Natural killer cell (primary cell): Measurements from ENCODE around the gene CSRP2. TPM values are rescaled to one million over a fixed set of nuclear protein-coding genes. Genes with fewer than 3 reads are reported as not detected.

Experiments
- ATAC-seq, 3 donors: fragments of 150-1000 bp in 2 of 3; fragments of 200-7000 bp in 1 of 3; cut with Tn5 transposase; 1 replicate in 1 of 3; 2 replicates in 2 of 3; pipeline ENCODE4 v1.10.0; 2021; ENCODE audit warnings: mild to moderate bottlenecking in 2 of 3, moderate library complexity in 2 of 3
- DNase-seq, 2 donors: peaks; one replicate each; pipeline versions ENCODE4 v3.0.0 to v3.0.0-alpha.2; 2013 to 2021; ENCODE audit warnings: mixed read lengths in 1 of 2
- H3K27ac ChIP-seq: one replicate; pipeline ENCODE4 v1.5.1; 2013; ENCODE audit warnings: mild to moderate bottlenecking, low read length
- H3K27me3 ChIP-seq: one replicate; pipeline ENCODE4 v1.6.1; 2013; ENCODE audit warnings: low read length; ENCODE audit not compliant: control insufficient read depth, insufficient read depth
- H3K36me3 ChIP-seq: one replicate; pipeline ENCODE4 v1.6.1; 2013; ENCODE audit warnings: low read length; ENCODE audit not compliant: control insufficient read depth, insufficient read depth
- H3K4me1 ChIP-seq: one replicate; pipeline ENCODE4 v1.6.1; 2013; ENCODE audit warnings: low read length; ENCODE audit not compliant: control insufficient read depth, insufficient read depth
- H3K4me3 ChIP-seq: one replicate; pipeline ENCODE4 v1.5.1; 2013; ENCODE audit warnings: low read length
- H3K9me3 ChIP-seq: one replicate; pipeline ENCODE4 v1.6.1; 2013; ENCODE audit warnings: low read length; ENCODE audit not compliant: control insufficient read depth, insufficient read depth
- H3K27ac Mint-ChIP-seq, 2 donors: one replicate each; pipeline ENCODE4 v1.8.0; 2022; ENCODE audit warnings: mild to moderate bottlenecking in 2 of 2, mixed read lengths in 2 of 2, moderate library complexity in 1 of 2
- H3K27me3 Mint-ChIP-seq, 2 donors: one replicate each; pipeline ENCODE4 v1.8.0; 2022; ENCODE audit warnings: low read depth in 2 of 2, mixed read lengths in 2 of 2
- H3K36me3 Mint-ChIP-seq: one replicate; pipeline ENCODE4 v1.8.0; 2022; ENCODE audit warnings: mixed read lengths
- H3K4me1 Mint-ChIP-seq, 2 donors: one replicate each; pipeline ENCODE4 v1.8.0; 2022; ENCODE audit warnings: mixed read lengths in 2 of 2
- H3K4me3 Mint-ChIP-seq: one replicate; pipeline ENCODE4 v1.8.0; 2022; ENCODE audit warnings: mild to moderate bottlenecking, moderate library complexity, mixed read lengths
- H3K9me3 Mint-ChIP-seq, 2 donors: one replicate each; pipeline ENCODE4 v1.8.0; 2022; ENCODE audit warnings: mixed read lengths in 2 of 2
- WGBS: methylation state at CpG from one replicate; pipeline ENCODE4 v1.1.7; 2013; ENCODE audit warnings: missing lambda C conversion rate; ENCODE audit not compliant: insufficient coverage; 5-methylcytosine and 5-hydroxymethylcytosine counted together
- intact Hi-C: fragments of 100-400 bp; cut with micrococcal nuclease; formaldehyde crosslinking; loops from one replicate; pipeline ENCODE4 v1.14.2; 2022
- total RNA-seq, 4 donors: library from RNA; stranded (reverse); fragments of 120-200 nt in 1 of 4; gene quantifications; one replicate each; pipeline versions ENCODE4 v1.2.3 to v1.2.4, GENCODE V29; 2013 to 2022
- TF ChIP-seq, protein P1 (sequence below): fragments of 200-600 bp; IDR thresholded peaks from one replicate; pipeline ENCODE4 v1.8.0; 2022; ENCODE audit warnings: antibody characterized with exemption

Gene CSRP2
- total RNA-seq, 3 donors from 2014 or later (not counting 1 experiment from before 2014, with no cell fraction given), result 0.08 TPM; not detected in 2

- Histone ChIP-seq H3K27me3 (no peaks in the 10 kb centered on the region), H3K4me3 (no peak overlapping the region), H3K27ac (no peak overlapping the region), H3K4me1 (no peaks in the 10 kb centered on the region), H3K36me3 (peaks cover 19% of the 10 kb centered on the region), H3K9me3 (no peaks in the 10 kb centered on the region)
- no peaks in the 10 kb centered on the region for H3K4me1 Mint-ChIP-seq
- TF ChIP-seq, protein P1, sequence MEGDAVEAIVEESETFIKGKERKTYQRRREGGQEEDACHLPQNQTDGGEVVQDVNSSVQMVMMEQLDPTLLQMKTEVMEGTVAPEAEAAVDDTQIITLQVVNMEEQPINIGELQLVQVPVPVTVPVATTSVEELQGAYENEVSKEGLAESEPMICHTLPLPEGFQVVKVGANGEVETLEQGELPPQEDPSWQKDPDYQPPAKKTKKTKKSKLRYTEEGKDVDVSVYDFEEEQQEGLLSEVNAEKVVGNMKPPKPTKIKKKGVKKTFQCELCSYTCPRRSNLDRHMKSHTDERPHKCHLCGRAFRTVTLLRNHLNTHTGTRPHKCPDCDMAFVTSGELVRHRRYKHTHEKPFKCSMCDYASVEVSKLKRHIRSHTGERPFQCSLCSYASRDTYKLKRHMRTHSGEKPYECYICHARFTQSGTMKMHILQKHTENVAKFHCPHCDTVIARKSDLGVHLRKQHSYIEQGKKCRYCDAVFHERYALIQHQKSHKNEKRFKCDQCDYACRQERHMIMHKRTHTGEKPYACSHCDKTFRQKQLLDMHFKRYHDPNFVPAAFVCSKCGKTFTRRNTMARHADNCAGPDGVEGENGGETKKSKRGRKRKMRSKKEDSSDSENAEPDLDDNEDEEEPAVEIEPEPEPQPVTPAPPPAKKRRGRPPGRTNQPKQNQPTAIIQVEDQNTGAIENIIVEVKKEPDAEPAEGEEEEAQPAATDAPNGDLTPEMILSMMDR, result no peak
- intact Hi-C loops, result no loop called here
- no peaks in the 10 kb centered on the region for H3K9me3 Mint-ChIP-seq
- ATAC-seq (no peak), DNase-seq (peak in 1 of 2 donors; percentile 3)
- H3K4me3 Mint-ChIP-seq, result no peak overlapping the region
- H3K27ac Mint-ChIP-seq, result no peak overlapping the region
- H3K36me3 Mint-ChIP-seq, result no peaks in the 10 kb centered on the region
- 88% methylated on average over 2 of the region's 2 CpGs for WGBS
- H3K27me3 Mint-ChIP-seq, result no peaks in the 10 kb centered on the region
Measured at GRCh38 chr12:76820888-76821482, 57.8 kb downstream of the CSRP2 start.

DNA sequence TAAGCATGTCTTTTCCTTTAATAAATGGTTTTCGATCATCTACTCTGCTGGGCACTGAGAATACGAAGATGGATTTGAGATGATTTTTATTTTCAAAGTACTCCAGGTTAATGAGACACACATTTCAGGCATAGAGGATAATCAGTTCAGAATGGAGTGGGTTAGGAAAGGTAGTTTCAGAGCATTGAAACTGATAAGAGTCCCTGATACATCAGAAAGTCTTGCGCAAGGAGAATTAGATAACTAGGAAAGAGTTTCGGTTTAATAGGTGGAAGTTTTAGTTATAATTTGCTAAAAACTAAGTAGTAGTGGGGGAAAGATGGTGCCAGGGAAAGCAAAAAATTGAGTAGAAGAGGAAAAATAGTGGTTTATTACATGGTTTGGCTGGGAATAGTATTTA, 64.8 kb downstream of the CSRP2 start:
- no peaks in the 10 kb centered on the region for H3K4me1 ChIP-seq
- DNase-seq, result no peak
- Mint-ChIP-seq H3K4me1 (peaks cover 5 to 6% of the 10 kb centered on the region in 2 donors), H3K4me3 (no peak overlapping the region), H3K27ac (no peak overlapping the region), H3K9me3 (no peaks in the 10 kb centered on the region), H3K36me3 (no peaks in the 10 kb centered on the region), H3K27me3 (no peaks in the 10 kb centered on the region)
- peaks cover 38% of the 10 kb centered on the region for H3K36me3 ChIP-seq
- TF ChIP-seq, protein P1, result no peak
- 96% methylated on average over 4 of the region's 4 CpGs for WGBS
- ATAC-seq, result no peak
- intact Hi-C loops, result no loop called here
- H3K27ac ChIP-seq, result no peak overlapping the region
- H3K4me3 ChIP-seq, result no peak overlapping the region
- H3K27me3 ChIP-seq, result no peaks in the 10 kb centered on the region
- H3K9me3 ChIP-seq, result no peaks in the 10 kb centered on the region

GRCh38 chr12:76813265-76813664, 65.6 kb downstream of the CSRP2 start:
- no peaks in the 10 kb centered on the region for H3K9me3 Mint-ChIP-seq
- Histone ChIP-seq H3K4me3 (no peak overlapping the region), H3K27ac (no peak overlapping the region), H3K27me3 (no peaks in the 10 kb centered on the region), H3K9me3 (no peaks in the 10 kb centered on the region), H3K4me1 (no peaks in the 10 kb centered on the region), H3K36me3 (peaks cover 38% of the 10 kb centered on the region)
- DNase-seq (no peak), ATAC-seq (no peak)
- no peaks in the 10 kb centered on the region for H3K36me3 Mint-ChIP-seq
- H3K27me3 Mint-ChIP-seq, result no peaks in the 10 kb centered on the region
- H3K4me3 Mint-ChIP-seq, result no peak overlapping the region
- no peak overlapping the region for H3K27ac Mint-ChIP-seq
- intact Hi-C loops, result no loop called here
- H3K4me1 Mint-ChIP-seq, result peaks cover 5 to 6% of the 10 kb centered on the region in 2 donors
- TF ChIP-seq, protein P1, result no peak

GRCh38 chr12:76811976-76812375, 66.8 kb downstream of the CSRP2 start:
- Histone ChIP-seq H3K36me3 (peaks cover 50% of the 10 kb centered on the region), H3K9me3 (no peaks in the 10 kb centered on the region), H3K27ac (no peak overlapping the region), H3K27me3 (no peaks in the 10 kb centered on the region), H3K4me3 (no peak overlapping the region), H3K4me1 (no peaks in the 10 kb centered on the region)
- TF ChIP-seq, protein P1, result no peak
- Mint-ChIP-seq H3K27ac (no peak overlapping the region), H3K4me3 (no peak overlapping the region), H3K27me3 (no peaks in the 10 kb centered on the region), H3K36me3 (no peaks in the 10 kb centered on the region), H3K4me1 (peaks cover 5 to 6% of the 10 kb centered on the region in 2 donors), H3K9me3 (no peaks in the 10 kb centered on the region)
- intact Hi-C loops, result no loop called here
- DNase-seq, result no peak
- 100% methylated on average over 1 of the region's 1 CpG for WGBS
- no peak for ATAC-seq
